ENCODE data around the gene MUC21. TPM values are rescaled to one million over a fixed set of nuclear protein-coding genes. Genes with fewer than 3 reads are reported as not detected.

Gene MUC21
- total RNA-seq, 1 experiment from 2014 or later = not detected

GRCh38 chr6:30979141-30979540 lies 4.4 kb upstream of the MUC21 start:
- no peak for DNase-seq (ENCODE audit: low read depth, low spot score)
- no peak overlapping the region for H3K4me3 ChIP-seq (ENCODE audit: low read depth in 2 of 2, low read length in 2 of 2)
- ATAC-seq = no peak
- BruUV-seq (replicated peaks) = no TSS peak
- ChIA-PET CTCF (no interaction called here), POLR2A (no interaction called here)
- no peak overlapping the region for H3K27ac ChIP-seq (ENCODE audit: low read length)
- no peaks in the 10 kb centered on the region for H3K36me3 ChIP-seq (ENCODE audit: control insufficient read depth, insufficient read depth, low read length)
- no peak for TF ChIP-seq TCF7L2 (IDR thresholded peaks at IDR 0.05; ENCODE audit: low read depth, low read length)
- TF ChIP-seq SIN3A (IDR thresholded peaks at IDR 0.05; ENCODE audit: borderline replicate concordance, insufficient read depth, low read depth, low read length) = no peak
- TF ChIP-seq, protein P1, sequence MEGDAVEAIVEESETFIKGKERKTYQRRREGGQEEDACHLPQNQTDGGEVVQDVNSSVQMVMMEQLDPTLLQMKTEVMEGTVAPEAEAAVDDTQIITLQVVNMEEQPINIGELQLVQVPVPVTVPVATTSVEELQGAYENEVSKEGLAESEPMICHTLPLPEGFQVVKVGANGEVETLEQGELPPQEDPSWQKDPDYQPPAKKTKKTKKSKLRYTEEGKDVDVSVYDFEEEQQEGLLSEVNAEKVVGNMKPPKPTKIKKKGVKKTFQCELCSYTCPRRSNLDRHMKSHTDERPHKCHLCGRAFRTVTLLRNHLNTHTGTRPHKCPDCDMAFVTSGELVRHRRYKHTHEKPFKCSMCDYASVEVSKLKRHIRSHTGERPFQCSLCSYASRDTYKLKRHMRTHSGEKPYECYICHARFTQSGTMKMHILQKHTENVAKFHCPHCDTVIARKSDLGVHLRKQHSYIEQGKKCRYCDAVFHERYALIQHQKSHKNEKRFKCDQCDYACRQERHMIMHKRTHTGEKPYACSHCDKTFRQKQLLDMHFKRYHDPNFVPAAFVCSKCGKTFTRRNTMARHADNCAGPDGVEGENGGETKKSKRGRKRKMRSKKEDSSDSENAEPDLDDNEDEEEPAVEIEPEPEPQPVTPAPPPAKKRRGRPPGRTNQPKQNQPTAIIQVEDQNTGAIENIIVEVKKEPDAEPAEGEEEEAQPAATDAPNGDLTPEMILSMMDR (IDR thresholded peaks at IDR 0.05) = no peak
- no peak for TF ChIP-seq POLR2AphosphoS5 (IDR thresholded peaks at IDR 0.05; ENCODE audit: low read depth, low read length)
- no peak for TF ChIP-seq REST (IDR thresholded peaks at IDR 0.05; ENCODE audit: insufficient read depth in 1 of 2, low read depth in 2 of 2, low read length in 1 of 2)
- H3K27me3 ChIP-seq (ENCODE audit: control insufficient read depth, insufficient read depth, low read length) = peaks cover 2% of the 10 kb centered on the region; the same call in 1 of the 2 replicates
- in situ Hi-C loops (cut with HindIII; ENCODE audit: low pct_unique_long_range_greater_than_20kb, low sequenced_read_pairs) = no loop called here
- 0 out of 2 replicates have a peak, but pooled peaks cover 4% of the 10 kb centered on the region for H3K4me1 ChIP-seq (ENCODE audit: control insufficient read depth, insufficient read depth, low read length)
- intact Hi-C loops (cut with micrococcal nuclease; ENCODE audit: unreplicated experiment) = no loop called here
- no peaks in the 10 kb centered on the region for H3K9me3 ChIP-seq (ENCODE audit: control insufficient read depth, insufficient read depth, low read depth, low read length)

GRCh38 chr6:30979690-30980089 lies 3.8 kb upstream of the MUC21 start:
- CTCF ChIA-PET = no interaction called here
- ATAC-seq = no peak
- Histone ChIP-seq H3K27me3 (ENCODE audit: control insufficient read depth, insufficient read depth, low read length) (peaks cover 2% of the 10 kb centered on the region; the same call in 1 of the 2 replicates), H3K4me3 (ENCODE audit: low read depth in 2 of 2, low read length in 2 of 2) (no peak overlapping the region), H3K9me3 (ENCODE audit: control insufficient read depth, insufficient read depth, low read depth, low read length) (no peaks in the 10 kb centered on the region), H3K36me3 (ENCODE audit: control insufficient read depth, insufficient read depth, low read length) (no peaks in the 10 kb centered on the region), H3K4me1 (ENCODE audit: control insufficient read depth, insufficient read depth, low read length) (0 out of 2 replicates have a peak, but pooled peaks cover 4% of the 10 kb centered on the region), H3K27ac (ENCODE audit: low read length) (no peak overlapping the region)
- no peak for DNase-seq (ENCODE audit: low read depth, low spot score)
- POLR2A ChIA-PET = no interaction called here
- TF ChIP-seq TCF7L2 (IDR thresholded peaks at IDR 0.05; ENCODE audit: low read depth, low read length) = no peak
- no TSS peak for BruUV-seq (replicated peaks)
- in situ Hi-C loops (cut with HindIII; ENCODE audit: low pct_unique_long_range_greater_than_20kb, low sequenced_read_pairs) = no loop called here
- intact Hi-C loops (cut with micrococcal nuclease; ENCODE audit: unreplicated experiment) = no loop called here

GRCh38 chr6:30981942-30982772 lies 1.4 kb upstream of the MUC21 start:
- Histone ChIP-seq H3K4me1 (ENCODE audit: control insufficient read depth, insufficient read depth, low read length) (0 out of 2 replicates have a peak, but pooled peaks cover 4% of the 10 kb centered on the region), H3K27me3 (ENCODE audit: control insufficient read depth, insufficient read depth, low read length) (peaks cover 2% of the 10 kb centered on the region; the same call in 1 of the 2 replicates), H3K9me3 (ENCODE audit: control insufficient read depth, insufficient read depth, low read depth, low read length) (no peaks in the 10 kb centered on the region), H3K27ac (ENCODE audit: low read length) (no peak overlapping the region), H3K36me3 (ENCODE audit: control insufficient read depth, insufficient read depth, low read length) (no peaks in the 10 kb centered on the region), H3K4me3 (ENCODE audit: low read depth in 2 of 2, low read length in 2 of 2) (no peak overlapping the region)
- no peak for TF ChIP-seq SIN3A (IDR thresholded peaks at IDR 0.05; ENCODE audit: borderline replicate concordance, insufficient read depth, low read depth, low read length)
- ChIA-PET POLR2A (interaction anchor here (0.6 kb wide), 2 partner anchors 26 to 69 kb away, joined by 3 to 7 read pairs; no protein-coding TSS in a partner anchor), CTCF (no interaction called here)
- BruUV-seq (replicated peaks) = no TSS peak
- in situ Hi-C loops (cut with HindIII; ENCODE audit: low pct_unique_long_range_greater_than_20kb, low sequenced_read_pairs) = no loop called here
- intact Hi-C loops (cut with micrococcal nuclease; ENCODE audit: unreplicated experiment) = no loop called here
- DNase-seq (ENCODE audit: low read depth, low spot score) (no peak), ATAC-seq (peak; percentile 82; the same call in 1 of the 2 replicates)

Measured in Panc1 (cell line).